ENCODE results near the gene SEZ6.
A peak's percentile ranks its signal among the peaks of the same experiment; 100 is the strongest.

The SEZ6 gene

DNA sequence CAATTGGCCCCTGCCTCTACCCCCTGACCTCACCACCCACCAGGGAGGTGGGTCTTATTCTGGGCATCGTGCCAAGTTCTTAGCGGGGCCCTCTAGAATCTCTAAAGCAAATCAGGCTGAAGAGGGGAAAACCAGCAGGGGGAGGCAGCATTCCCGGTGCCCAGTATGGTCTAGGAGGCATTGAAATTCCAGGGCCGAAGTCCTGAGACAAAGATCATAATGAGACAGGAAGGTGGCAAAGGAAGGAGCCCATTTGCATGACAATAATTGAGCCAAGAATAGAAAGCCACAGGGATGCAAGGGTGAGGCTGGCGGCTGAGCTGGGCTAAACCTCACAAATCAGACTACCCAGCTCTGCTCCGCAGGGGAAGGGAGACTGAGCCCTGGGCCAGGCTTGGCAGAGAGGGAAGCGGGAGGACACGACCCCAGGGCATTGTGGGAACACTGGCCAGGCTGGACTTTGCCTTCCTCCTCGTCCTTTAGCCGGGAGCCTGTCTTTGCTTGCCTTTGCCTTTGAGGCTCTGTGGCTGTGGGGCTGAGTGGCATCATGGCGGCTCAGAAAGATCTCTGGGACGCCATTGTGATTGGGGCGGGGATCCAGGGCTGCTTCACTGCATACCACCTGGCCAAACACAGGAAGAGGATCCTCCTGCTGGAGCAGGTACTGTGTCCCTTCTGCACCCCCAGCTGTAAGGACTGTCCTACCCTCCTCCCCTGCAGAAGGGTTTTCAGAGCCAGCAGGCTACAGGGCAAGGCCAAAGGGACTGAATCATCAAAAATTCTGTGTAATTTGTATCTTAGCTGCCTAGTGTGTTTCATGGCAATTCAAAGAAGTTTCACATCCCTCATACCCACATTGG, 37.1 kb upstream of the SEZ6 start, which contains the start of gene PIPOX (continued):
- TF ChIP-seq, protein P1, sequence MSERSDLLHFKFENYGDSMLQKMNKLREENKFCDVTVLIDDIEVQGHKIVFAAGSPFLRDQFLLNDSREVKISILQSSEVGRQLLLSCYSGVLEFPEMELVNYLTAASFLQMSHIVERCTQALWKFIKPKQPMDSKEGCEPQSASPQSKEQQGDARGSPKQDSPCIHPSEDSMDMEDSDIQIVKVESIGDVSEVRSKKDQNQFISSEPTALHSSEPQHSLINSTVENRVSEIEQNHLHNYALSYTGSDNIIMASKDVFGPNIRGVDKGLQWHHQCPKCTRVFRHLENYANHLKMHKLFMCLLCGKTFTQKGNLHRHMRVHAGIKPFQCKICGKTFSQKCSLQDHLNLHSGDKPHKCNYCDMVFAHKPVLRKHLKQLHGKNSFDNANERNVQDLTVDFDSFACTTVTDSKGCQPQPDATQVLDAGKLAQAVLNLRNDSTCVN (tag by site-specific recombination; optimal IDR thresholded peaks at IDR 0.05): no peak
- TF ChIP-seq PRDM1 (tag by site-specific recombination; IDR thresholded peaks at IDR 0.05) (no peak), ZNF510 (tag by site-specific recombination; IDR thresholded peaks at IDR 0.05; ENCODE audit: insufficient replicate concordance) (peak; percentile 30), ZNF433 (tag by site-specific recombination; IDR thresholded peaks at IDR 0.05; ENCODE audit: low read depth) (no peak), SP7 (tag by site-specific recombination; IDR thresholded peaks at IDR 0.05) (no peak; the same call in 1 of the 2 replicates), ZNF140 (tag by site-specific recombination; IDR thresholded peaks at IDR 0.05) (no peak), ZNF654 (tag by site-specific recombination; IDR thresholded peaks at IDR 0.05; ENCODE audit: low read depth) (0 out of 2 replicates have a peak, but pooled peaks have one; percentile 3), ZXDB (tag by site-specific recombination; IDR thresholded peaks at IDR 0.05) (no peak), ZBTB20 (tag by site-specific recombination; IDR thresholded peaks at IDR 0.05) (peak; percentile 88), ZNF341 (tag by site-specific recombination; IDR thresholded peaks at IDR 0.05; ENCODE audit: low read depth) (peak; percentile 74; the same call in 1 of the 2 replicates), EGR2 (tag by site-specific recombination; IDR thresholded peaks at IDR 0.05; ENCODE audit: low read depth) (0 out of 2 replicates have a peak, but pooled peaks have one; percentile 23), ZNF202 (tag by site-specific recombination; IDR thresholded peaks at IDR 0.05; ENCODE audit: borderline replicate concordance) (no peak), ZNF174 (tag by site-specific recombination; IDR thresholded peaks at IDR 0.05) (peak; percentile 84; the same call in 1 of the 2 replicates), ZSCAN30 (tag by site-specific recombination; IDR thresholded peaks at IDR 0.05) (peak; percentile 78; the same call in 1 of the 2 replicates), ZNF544 (tag by site-specific recombination; IDR thresholded peaks at IDR 0.05) (peak; percentile 95), ZFHX2 (tag by site-specific recombination; conservative IDR thresholded peaks at IDR 0.05) (peak; percentile 72), KLF10 (tag by site-specific recombination; IDR thresholded peaks at IDR 0.05) (peak; percentile 84), ZNF335 (tag by site-specific recombination; conservative IDR thresholded peaks at IDR 0.05) (0 out of 2 replicates have a peak, but pooled peaks have one; percentile 4), ZNF791 (tag by site-specific recombination; IDR thresholded peaks at IDR 0.05) (no peak), ZNF561 (tag by site-specific recombination; IDR thresholded peaks at IDR 0.05; ENCODE audit: borderline replicate concordance) (peak; percentile 95)
- TF ChIP-seq, protein P2, sequence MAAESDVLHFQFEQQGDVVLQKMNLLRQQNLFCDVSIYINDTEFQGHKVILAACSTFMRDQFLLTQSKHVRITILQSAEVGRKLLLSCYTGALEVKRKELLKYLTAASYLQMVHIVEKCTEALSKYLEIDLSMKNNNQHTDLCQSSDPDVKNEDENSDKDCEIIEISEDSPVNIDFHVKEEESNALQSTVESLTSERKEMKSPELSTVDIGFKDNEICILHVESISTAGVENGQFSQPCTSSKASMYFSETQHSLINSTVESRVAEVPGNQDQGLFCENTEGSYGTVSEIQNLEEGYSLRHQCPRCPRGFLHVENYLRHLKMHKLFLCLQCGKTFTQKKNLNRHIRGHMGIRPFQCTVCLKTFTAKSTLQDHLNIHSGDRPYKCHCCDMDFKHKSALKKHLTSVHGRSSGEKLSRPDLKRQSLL (tag by site-specific recombination; IDR thresholded peaks at IDR 0.05): peak; percentile 36; the same call in 1 of the 2 replicates
- TF ChIP-seq, protein P3, sequence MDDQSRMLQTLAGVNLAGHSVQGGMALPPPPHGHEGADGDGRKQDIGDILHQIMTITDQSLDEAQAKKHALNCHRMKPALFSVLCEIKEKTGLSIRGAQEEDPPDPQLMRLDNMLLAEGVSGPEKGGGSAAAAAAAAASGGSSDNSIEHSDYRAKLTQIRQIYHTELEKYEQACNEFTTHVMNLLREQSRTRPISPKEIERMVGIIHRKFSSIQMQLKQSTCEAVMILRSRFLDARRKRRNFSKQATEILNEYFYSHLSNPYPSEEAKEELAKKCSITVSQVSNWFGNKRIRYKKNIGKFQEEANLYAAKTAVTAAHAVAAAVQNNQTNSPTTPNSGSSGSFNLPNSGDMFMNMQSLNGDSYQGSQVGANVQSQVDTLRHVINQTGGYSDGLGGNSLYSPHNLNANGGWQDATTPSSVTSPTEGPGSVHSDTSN (CRISPR knock-in tag; IDR thresholded peaks at IDR 0.05): no peak
- TF ChIP-seq, protein P4, sequence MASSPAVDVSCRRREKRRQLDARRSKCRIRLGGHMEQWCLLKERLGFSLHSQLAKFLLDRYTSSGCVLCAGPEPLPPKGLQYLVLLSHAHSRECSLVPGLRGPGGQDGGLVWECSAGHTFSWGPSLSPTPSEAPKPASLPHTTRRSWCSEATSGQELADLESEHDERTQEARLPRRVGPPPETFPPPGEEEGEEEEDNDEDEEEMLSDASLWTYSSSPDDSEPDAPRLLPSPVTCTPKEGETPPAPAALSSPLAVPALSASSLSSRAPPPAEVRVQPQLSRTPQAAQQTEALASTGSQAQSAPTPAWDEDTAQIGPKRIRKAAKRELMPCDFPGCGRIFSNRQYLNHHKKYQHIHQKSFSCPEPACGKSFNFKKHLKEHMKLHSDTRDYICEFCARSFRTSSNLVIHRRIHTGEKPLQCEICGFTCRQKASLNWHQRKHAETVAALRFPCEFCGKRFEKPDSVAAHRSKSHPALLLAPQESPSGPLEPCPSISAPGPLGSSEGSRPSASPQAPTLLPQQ (tag by site-specific recombination; IDR thresholded peaks at IDR 0.05): peak; percentile 62; the same call in 1 of the 2 replicates
- TF ChIP-seq, protein P5, sequence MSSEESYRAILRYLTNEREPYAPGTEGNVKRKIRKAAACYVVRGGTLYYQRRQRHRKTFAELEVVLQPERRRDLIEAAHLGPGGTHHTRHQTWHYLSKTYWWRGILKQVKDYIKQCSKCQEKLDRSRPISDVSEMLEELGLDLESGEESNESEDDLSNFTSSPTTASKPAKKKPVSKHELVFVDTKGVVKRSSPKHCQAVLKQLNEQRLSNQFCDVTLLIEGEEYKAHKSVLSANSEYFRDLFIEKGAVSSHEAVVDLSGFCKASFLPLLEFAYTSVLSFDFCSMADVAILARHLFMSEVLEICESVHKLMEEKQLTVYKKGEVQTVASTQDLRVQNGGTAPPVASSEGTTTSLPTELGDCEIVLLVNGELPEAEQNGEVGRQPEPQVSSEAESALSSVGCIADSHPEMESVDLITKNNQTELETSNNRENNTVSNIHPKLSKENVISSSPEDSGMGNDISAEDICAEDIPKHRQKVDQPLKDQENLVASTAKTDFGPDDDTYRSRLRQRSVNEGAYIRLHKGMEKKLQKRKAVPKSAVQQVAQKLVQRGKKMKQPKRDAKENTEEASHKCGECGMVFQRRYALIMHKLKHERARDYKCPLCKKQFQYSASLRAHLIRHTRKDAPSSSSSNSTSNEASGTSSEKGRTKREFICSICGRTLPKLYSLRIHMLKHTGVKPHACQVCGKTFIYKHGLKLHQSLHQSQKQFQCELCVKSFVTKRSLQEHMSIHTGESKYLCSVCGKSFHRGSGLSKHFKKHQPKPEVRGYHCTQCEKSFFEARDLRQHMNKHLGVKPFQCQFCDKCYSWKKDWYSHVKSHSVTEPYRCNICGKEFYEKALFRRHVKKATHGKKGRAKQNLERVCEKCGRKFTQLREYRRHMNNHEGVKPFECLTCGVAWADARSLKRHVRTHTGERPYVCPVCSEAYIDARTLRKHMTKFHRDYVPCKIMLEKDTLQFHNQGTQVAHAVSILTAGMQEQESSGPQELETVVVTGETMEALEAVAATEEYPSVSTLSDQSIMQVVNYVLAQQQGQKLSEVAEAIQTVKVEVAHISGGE (tag by site-specific recombination; conservative IDR thresholded peaks at IDR 0.05; ENCODE audit: low read depth): no peak
- TF ChIP-seq, protein P6, sequence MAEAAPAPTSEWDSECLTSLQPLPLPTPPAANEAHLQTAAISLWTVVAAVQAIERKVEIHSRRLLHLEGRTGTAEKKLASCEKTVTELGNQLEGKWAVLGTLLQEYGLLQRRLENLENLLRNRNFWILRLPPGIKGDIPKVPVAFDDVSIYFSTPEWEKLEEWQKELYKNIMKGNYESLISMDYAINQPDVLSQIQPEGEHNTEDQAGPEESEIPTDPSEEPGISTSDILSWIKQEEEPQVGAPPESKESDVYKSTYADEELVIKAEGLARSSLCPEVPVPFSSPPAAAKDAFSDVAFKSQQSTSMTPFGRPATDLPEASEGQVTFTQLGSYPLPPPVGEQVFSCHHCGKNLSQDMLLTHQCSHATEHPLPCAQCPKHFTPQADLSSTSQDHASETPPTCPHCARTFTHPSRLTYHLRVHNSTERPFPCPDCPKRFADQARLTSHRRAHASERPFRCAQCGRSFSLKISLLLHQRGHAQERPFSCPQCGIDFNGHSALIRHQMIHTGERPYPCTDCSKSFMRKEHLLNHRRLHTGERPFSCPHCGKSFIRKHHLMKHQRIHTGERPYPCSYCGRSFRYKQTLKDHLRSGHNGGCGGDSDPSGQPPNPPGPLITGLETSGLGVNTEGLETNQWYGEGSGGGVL (tag by site-specific recombination; IDR thresholded peaks at IDR 0.05): peak; percentile 46; the same call in 1 of the 2 replicates
- TF ChIP-seq, protein P7, sequence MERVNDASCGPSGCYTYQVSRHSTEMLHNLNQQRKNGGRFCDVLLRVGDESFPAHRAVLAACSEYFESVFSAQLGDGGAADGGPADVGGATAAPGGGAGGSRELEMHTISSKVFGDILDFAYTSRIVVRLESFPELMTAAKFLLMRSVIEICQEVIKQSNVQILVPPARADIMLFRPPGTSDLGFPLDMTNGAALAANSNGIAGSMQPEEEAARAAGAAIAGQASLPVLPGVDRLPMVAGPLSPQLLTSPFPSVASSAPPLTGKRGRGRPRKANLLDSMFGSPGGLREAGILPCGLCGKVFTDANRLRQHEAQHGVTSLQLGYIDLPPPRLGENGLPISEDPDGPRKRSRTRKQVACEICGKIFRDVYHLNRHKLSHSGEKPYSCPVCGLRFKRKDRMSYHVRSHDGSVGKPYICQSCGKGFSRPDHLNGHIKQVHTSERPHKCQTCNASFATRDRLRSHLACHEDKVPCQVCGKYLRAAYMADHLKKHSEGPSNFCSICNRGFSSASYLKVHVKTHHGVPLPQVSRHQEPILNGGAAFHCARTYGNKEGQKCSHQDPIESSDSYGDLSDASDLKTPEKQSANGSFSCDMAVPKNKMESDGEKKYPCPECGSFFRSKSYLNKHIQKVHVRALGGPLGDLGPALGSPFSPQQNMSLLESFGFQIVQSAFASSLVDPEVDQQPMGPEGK (tag by site-specific recombination; IDR thresholded peaks at IDR 0.05): peak; percentile 79
